Smooth muscle cell of bladder (primary cell): ENCODE data around the gene ATP1A4. TPM values are rescaled to one million over a fixed set of nuclear protein-coding genes. Genes with fewer than 3 reads are reported as not detected.

ENCODE experiments used
- total RNA-seq: library from RNA; depleted of rRNA; stranded (reverse); fragments of >200 nt; gene quantifications from 2 replicates; pipeline ENCODE4 v1.2.3, GENCODE V29; 2014

The ATP1A4 gene
- total RNA-seq: not detected in 2 replicates

DNA sequence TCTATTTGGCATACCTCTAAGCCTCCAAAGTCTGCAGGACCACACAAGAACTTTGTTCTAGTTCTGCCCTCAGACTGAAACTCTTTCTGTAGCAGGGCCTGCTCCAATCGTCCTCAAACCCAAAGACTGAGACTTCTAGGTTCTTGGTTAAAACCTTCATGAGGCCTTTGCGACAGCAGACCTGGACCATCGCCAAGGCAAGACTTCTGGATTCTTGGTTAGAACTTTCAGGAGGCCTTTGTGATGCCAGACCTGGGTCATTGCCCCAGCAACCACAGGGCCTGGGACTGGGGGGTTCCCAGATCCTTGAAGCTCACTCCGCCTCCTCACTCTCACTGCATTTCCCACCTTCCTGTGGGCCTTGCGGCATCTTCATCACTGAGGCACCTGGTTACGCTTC is at the start of gene ATP1A4:
ATP1A4 (plus strand) TSS at position 301 of the 400 bp plus-strand sequence. CDS start 438 bp downstream, outside the sequence.

DNA sequence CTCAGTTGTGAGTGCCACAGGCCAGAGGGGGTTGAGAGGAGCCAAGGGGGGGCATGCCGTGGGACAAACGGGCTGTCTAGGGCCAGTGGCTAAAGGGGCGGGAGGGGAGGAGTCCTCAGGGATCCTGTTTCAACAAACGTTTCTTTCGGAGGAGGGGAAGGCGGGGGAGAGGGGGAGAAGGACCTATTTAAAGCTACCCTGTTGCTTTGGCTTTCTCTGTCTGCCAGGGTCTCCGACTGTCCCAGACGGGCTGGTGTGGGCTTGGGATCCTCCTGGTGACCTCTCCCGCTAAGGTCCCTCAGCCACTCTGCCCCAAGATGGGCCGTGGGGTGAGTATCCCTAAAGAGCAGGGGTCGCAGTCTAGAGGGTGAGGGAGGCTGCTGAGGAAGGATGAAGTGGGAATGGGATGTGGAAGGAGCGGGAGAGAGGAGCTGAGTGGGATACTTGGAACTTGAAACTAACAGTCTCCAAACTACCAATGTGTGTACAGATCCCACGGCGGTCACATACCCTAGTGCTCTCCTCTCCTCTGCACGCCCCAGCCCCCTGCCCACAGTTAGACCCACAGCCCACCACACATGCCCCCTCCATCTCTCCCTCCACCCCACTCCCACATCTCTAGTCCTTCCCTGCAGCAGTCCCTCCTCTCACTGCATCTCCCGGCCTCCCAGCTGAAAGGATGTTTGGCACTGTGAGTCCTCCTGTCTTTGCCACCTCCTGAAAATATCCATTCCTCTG is 35.7 kb upstream of the ATP1A4 start, which contains the start of gene ATP1A2:
ATP1A2 (plus strand) TSS at position 215 of the 738 bp plus-strand sequence; CDS start at position 318, 103 bp downstream.

DNA sequence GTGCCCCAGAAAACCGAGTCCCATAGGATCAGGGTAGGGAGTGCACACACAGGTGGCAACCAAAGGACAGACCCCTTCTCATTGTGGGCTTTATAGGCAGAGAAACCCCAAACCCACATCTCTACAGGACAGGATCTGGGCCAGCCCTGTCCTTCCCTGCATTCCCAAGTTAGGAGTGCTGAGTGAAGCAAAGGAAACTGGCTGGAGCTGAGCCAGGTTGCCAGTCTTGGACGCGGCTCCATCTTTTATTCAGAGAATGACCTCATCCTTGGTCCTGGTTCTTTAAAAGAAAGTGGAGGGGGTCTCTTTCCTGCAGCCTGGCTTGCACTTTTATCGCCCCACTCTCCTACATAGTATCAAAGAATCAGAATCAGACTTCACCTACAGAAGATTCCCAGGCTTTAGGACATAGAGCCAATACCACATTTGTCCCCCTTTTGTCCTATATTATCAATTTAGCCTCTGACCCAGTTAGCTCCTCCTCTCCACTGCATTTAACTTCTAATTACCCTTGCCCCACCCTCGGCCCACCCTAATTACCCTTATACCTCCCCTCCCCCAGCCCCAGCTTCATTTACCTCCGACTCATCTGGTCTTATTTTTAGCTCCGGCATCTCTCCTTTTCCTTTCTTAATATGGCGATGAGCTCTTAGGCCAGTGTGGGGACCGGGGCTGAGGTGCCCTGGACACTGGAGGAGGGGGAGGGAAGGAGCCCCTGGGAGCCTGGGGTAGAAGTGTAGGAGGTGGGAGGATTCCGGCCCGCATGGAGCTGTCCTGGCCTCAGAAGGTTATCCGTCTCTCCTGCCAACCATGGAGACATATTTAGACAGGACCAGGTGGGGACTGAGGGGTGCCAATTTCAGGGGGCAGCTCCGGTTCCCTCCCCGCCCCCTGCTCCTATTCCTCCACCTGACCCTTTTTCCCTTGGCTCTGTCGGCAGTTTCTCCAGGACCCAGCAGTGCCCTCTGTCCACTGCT is 38.5 kb downstream of the ATP1A4 start, which contains the start of gene CASQ1:
CASQ1 (plus strand) TSS at position 927 of the 977 bp plus-strand sequence. CDS start 177 bp downstream, outside the sequence.

DNA sequence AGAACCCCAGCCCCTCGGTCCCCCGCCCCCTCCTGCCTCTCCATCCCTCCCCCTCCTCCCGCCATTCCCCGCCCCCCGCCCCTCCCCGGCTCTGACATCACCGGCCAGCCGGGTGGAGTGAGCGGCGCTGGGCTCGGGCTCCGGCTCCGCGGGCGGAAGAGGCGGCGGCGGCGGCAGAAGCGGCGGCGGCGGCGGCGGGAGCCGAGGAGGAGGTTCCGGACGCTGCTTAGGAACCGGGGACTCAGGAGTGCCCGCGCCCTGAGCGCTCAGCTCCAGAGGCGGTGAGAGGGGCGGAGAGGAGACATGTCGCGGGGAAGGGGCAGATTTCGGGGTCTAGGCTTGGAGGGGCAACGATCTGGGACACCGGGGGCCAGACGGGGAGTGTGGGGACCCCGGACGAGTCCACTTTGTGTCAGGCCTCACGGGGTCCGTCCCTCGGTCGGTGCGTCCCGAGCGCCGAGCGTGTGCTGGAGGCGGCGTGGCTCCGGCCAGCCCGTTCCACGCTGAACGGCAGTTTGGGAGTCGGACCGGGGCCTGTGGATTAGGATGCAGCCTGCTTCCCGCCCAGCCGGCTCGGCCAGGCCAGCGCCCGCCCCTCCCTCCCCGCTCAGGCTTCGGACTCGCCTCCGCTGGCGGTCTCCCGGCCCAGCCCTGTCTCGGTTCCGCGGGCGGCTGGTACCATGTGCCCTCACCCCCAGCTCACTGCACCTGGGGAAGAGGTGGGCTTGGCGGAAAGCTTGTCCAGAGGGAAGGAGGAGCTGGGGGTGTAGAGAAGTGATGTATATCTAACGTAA is 54.0 kb downstream of the ATP1A4 start, which contains the start of gene PEA15:
PEA15 (plus strand) TSS at position 143 of the 794 bp plus-strand sequence. CDS start 6,161 bp downstream, outside the sequence.

Other genes starting within 250 kb of the ATP1A4 start
- 134 and 204 TPM in 2 replicates for gene TAGLN2, start 226.1 kb upstream of the ATP1A4 start, total RNA-seq
- gene IGSF9, start 206.0 kb upstream of the ATP1A4 start, total RNA-seq: under 0.01 TPM in 1 of 2 replicates, not detected in the other
- 0.28 and 0.46 TPM in 2 replicates for gene SLAMF9, start 197.4 kb upstream of the ATP1A4 start, total RNA-seq
- 3.3 and 3.7 TPM in 2 replicates for gene PIGM, start 119.6 kb upstream of the ATP1A4 start, total RNA-seq
- under 0.01 TPM in 1 of 2 replicates, not detected in the other for gene KCNJ10, start 81.4 kb upstream of the ATP1A4 start, total RNA-seq
- under 0.01 TPM in 2 replicates for gene KCNJ9, start 70.1 kb upstream of the ATP1A4 start, total RNA-seq
- 23.2 and 32.3 TPM in 2 replicates for gene IGSF8, start 53.0 kb upstream of the ATP1A4 start, total RNA-seq
- 0.65 and 4.1 TPM in 2 replicates for gene ATP1A2, start 35.8 kb upstream of the ATP1A4 start, total RNA-seq
- gene CASQ1, start 39.0 kb downstream of the ATP1A4 start, total RNA-seq: not detected in 2 replicates
- 43.0 and 51.7 TPM in 2 replicates for gene PEA15, start 53.8 kb downstream of the ATP1A4 start, total RNA-seq
- 76.7 and 89.7 TPM in 2 replicates for gene DCAF8, start 110.9 kb downstream of the ATP1A4 start, total RNA-seq
- gene PEX19, start 133.5 kb downstream of the ATP1A4 start, total RNA-seq: 46.0 and 47.5 TPM in 2 replicates
- 361 and 396 TPM in 2 replicates for gene COPA, start 191.6 kb downstream of the ATP1A4 start, total RNA-seq
- gene NCSTN, start 191.8 kb downstream of the ATP1A4 start, total RNA-seq: 83.9 and 89.6 TPM in 2 replicates
- gene NHLH1, start 215.5 kb downstream of the ATP1A4 start, total RNA-seq: under 0.01 TPM in 1 of 2 replicates, not detected in the other
- gene VANGL2, start 249.0 kb downstream of the ATP1A4 start, total RNA-seq: not detected in 2 replicates